KG1 (cell line): Measurements from ENCODE around the gene CNNM3.
"Not testable (repeated sequence)": the region's sequence is repeated elsewhere in the genome, so short reads cannot be mapped to it uniquely, and the experiment has no call there.

Experiments used
- DNase-seq: peaks from one replicate; lab custom pipeline; 2025; lab: John Stamatoyannopoulos, UW

The CNNM3 gene

DNA sequence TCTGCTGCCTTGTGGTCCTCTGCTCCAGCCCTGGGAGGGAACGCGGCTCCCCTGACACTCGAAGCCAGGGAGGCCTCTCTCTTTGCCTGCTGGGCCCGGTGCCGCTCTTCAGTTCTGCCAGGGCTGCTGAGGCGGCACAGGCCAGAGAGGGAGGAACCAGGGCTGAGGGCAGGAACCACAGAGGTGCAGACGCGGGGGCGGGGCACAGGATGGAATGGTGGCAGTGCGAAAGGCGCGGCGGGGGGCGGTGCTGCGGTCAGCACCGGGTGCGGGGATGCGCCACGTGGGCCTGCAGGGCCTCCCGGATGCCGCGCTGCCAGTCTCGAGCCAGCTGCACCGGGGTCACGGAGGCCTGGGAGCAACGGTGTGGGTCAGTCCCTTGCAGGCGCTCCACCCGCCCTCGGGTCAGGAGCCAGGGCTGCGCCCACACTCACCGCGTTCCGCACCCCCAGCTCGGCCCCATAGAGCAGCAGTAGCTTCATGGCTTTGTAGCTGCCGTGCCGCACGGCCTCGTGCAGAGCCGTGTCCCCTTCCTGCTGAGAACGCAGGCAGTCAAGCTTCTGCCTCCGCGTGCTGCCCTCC lies 23.3 kb downstream of the CNNM3 start:
- no peak for DNase-seq

DNA sequence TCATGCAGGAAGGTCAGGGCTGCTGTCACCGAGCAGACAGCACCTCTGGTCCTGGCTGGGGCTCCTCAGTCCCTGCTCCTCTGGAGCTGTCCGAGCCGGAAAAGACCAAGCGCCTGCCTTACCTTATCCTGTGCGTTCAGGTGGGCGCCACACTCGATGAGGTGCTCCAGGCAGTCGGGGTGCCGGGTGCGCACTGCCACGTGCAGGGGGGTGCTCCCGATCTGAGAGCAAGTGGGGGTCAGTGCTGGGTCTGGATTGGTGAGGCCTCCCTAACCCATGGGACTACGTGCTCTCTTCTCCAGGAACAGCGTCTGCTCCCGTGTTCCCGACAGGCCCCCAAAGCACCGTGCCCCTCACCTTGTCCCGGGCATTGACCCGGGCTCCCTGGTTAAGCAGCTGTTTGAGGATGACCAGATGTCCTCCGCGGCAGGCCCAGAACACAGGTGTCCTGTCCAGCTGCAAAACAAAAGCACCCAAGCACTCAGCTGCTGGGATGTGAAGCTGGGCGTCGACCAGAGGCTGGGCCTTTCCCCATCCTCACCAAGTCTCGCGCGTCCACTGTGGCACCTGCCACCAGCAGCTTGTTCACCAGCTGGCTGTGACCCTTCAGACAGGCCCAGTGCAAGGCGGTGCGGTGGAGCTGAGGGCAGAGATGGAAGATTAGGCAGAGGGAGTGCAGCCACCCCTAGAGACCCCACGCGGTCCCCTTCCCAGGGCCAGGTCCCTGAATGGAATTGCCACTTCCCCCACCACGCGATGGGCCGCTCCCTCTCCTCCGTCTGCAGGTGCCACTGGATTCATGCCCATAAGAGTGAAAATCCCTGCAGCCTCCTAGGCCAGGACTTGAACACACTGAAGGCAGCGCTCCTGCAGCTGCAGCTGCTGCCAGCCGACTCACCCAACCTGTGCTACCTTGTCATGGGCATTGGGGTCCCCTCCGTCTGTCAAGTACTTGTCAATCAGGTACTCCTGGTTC lies 24.1 kb downstream of the CNNM3 start:
- DNase-seq: no peak

DNA sequence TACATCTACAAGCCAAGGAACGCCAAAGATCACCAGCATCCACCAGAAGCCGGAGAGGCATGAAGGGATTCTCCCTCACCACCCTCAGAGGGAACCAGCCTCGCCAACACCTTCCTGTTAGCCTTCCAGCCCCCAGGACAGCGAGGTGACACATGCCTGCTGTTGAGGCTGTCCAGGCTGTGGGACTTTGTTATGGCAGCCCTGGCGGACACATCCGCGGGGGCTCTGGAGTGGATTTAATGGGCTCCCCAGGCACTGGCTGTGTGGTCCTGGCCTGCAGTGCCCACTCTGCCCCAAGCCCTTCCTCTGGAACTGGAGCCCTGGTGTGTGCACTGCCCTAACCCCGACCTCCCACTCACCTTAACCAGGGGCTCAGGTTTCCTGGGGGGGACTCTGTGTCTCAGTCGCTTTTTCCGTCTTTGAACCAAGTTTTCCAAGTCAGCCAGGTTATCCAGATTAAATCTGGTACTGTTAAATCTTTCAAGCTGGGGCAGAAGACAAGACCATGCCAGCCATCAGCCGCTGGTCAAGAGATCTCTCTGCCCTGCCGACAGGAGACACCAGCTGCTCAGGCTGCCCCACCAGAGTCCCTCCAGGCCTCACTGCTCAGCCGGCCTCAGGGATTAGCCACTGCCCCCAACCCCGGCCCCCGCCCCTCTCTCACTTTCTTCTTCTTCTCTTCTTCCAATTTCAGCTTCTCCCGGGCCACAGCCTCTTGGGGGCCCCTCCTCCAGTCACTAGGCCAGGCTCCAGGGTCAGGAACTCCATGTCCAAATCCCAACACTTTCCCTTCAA lies 25.8 kb downstream of the CNNM3 start:
- no peak for DNase-seq

DNA sequence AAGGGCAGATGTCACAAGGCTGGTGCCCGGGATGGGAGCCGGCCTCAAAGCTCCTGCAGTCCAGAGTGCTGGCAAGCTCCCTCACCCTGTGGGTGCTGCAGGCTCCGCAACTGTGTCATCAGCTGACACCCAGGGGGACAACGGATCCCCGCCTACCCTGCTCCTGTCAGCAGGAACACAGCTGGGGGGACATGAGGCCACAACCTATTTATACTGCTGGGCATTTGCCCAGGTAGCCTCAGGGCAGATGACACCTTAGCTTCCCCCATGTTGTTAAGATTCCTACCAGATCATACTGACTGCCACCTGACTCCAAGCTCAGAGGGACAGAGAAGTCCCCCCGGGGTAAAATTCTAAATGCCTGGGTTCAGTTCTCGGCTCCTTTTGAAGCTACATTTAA lies 26.5 kb downstream of the CNNM3 start:
- DNase-seq: no peak

DNA sequence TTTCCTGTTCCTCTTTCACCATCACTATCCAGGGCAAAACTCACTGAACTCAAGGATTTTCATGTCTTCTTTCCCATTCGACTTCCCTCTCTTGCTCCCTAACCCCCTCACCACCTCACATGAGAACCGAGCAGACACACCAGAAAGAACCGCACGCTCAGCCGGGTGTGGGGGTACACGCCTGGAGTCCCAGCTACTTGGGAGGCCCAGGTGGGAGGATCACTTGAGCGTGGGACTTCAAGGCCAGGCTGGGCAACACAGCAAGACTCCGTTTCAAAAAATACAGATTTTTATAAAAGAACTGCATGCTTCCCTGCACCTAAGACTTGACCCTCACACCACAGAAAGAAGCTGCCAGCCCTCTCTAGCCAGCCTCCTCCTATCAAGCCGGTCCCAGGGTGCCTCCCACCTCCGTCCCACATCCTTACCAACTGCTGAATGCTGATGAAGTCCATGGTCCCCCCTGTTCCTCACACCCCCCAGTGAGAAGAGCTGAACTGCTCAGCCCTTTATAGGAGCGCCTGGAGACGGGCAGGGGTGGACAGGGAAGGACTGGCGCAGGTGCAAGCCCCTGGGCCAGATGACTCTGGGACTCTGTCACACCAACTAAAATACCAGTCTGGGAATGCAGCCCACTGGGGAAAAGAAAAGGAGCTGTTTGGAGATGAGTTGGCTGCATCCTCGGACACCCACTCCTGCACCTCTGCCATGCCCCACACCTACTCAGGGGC lies 27.6 kb downstream of the CNNM3 start, which contains the start of gene ANKRD23:
Gene ANKRD23 (minus strand): TSS at position 484 of the 731 bp plus-strand sequence. CDS start 29 bp downstream, at position 455.
- no peak for DNase-seq

DNA sequence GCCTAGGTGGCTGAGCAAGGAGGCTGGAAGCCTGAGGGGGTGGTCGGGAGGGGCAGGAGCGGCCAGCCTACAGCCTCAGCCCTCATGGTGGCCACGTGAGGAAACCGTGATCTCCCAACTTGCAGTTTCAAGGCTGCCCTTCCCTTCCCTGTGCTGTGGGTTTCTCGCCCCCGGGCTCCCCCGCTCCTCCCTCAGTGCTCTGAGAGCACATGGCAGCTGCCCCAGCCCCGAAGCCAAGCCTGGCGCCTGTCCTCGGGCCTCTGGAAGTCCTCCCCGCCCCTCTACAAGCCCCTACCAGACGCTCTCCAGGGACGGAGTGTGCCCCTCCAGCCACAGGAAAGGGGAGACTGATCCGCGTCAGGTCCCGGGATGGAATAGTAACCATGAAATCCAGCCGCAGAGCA lies 28.3 kb downstream of the CNNM3 start:
- no peak for DNase-seq

DNA sequence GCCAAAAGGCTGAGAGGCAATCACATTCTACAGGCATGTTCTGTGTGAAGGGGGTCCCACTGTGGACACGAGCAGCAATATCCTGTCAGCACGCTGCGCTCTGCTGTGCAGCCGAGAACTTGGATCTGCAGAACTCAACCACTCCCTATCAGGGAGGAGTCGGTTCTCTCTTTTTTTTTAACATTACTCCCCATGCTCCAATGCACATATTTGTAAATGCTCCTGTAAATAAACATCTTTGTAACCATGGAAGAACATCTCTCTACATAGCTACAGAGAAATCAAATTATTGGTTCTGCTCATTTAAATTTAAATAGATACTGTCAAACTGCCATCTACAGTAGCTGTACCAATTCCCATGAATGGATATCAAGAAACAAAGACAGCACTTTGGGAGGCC lies 30.8 kb downstream of the CNNM3 start:
- no peak for DNase-seq

DNA sequence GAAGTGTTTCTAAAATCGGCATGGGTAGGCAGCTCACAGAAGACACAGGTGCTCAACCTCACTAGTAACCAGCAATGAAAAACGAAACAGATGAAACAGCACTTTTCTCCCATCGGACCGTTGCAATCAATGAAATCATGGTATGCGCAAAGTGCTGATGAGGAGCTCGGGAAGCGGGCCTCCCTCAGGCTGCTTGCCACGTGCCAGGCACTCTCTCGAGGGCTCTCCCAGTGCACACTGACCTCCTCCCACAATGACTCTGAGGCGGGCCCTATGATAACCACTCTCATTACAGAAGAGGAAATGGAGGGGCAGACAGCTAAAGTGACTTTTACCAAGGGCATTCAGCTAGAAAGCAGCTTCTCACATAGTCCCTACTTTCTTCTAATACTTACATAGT lies 31.5 kb downstream of the CNNM3 start:
- DNase-seq: no peak

DNA sequence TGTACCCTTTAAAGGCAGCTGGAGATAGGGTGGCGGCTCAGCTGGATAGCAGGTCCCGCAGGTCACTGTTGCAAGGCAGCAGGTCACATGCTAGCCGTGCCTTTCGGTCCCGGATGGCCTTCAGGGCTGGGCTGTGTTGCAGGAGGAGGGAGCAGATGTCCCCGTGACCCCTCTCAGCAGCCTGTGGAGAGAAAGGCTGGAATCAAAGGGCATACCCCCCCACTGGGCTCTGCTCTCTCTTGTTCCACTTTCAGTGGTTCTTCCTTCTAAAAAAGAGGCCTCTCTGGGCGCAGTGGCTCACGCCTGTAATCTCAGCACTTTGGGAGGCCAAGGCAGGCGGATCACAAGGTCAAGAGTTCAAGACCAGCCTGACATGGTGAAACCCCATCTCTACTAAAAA lies 32.2 kb downstream of the CNNM3 start:
- no peak for DNase-seq

DNA sequence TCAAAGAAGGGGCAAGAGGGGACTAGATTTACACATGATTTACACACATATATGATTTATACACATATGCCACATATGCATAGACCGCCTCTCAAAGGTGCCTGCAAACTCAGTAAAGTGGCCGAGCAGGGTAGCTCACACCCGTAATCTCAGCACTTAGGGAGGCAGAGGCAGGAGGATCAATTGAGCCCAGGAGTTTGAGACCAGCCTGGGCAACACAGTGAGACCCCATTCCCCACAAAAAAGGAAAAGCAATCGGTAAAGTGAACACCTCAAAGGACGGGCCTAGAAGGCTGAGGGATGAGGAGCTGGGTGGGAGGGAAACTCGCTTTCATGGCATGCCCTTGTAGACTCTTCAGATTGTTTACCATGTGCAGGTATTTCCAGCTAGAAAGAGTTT lies 36.6 kb downstream of the CNNM3 start:
- DNase-seq: no peak

DNA sequence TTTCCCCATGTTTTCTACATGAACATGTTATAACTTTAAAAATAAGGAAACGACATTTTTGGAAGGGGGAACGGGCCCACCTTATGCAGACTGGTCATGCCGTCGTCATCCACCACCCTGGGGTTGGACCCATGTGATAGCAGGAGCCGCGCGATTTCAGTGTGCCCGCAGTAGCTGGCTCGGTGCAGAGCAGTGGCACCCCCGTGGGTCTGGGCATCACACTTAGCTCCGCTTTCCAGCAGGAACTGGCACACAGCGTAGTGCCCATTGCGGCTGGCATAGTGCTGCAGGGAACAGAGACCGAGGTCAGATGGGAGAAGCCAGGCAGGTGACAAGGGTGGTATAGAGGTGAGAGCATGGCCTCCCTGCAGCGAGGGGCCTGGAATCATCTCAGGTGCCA lies 37.3 kb downstream of the CNNM3 start:
- DNase-seq: no peak

DNA sequence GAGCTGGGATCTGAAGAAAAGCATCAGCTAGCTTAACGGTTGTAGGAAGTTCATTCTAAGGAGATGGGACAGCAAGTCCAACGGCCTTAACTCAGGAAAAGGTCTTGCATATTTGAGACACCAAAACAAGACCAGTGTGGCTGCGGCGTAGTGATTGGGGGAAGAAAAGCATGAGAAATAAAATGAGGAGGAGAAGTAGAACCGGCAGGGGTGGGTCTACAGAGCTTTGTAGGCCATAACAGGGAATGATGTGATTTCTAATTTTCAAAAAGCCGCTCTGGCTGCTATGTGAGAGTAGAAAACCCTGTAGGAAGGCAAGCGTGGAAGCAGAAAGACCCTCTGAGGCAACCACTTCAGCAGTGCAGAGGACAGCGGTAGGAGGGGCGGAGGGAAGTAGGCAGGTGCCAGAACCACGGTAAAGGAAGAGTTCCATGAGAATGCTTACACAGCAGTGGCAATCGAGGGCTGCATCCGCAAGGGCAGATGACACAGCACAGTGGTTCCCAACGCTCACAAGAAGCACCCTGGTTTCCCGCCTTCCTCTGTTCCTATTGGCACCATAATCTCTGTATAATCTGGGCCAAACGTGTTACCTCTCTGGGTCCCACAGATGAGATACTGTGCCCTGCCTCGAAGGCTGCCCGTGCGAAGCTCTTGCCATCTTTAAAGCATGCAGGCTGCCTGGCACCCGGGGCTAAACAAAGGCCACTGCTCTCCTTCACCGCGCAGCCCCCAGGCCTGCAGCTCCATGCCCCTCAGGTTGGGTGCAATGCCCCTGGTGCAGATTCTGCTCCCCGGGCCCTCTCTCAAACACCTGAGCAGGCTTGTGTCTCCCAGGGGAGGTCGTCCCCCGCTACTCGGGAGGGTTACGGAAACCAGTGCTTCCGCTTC lies 41.0 kb downstream of the CNNM3 start:
- DNase-seq: peak; percentile 37

DNA sequence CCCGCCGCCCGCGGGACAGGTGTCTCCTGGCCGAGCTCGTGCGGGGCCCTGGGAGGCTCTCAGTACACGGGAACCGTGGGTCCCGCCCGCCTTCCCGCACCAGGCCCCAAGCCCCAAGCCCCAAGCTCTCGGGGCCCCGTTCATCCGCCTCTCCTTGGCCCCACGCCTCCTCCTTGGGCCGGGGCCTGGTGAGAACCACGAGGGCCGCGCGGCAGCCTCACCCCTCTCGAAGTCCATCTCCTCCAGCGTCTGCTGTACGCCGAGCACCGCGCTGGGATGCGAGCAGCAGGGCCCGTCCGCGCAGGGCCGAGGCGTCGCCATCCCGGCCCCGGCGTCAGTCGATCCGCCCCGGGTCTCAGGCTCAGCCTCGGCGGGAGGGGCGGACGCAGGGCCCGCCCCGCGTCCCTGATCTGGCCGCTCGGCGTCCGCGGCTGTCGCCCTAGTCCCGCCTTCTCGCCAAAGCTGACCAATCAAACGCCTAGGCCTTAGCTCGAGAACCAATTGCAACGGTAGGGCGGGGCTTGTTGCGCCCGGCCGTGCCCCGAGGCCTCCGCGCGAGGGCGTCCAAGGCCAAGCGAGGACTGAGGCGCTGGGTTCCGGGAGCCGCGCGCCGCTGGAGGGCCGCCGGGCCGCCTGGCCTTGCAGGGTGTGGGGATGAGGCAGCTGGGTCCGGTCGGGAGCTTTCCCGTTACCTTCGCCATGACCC lies 41.8 kb downstream of the CNNM3 start, which contains the start of gene ANKRD39:
Gene ANKRD39 (minus strand): TSS at position 350 of the 706 bp plus-strand sequence. CDS start 29 bp downstream, at position 321.
- peak; percentile 98 for DNase-seq

DNA sequence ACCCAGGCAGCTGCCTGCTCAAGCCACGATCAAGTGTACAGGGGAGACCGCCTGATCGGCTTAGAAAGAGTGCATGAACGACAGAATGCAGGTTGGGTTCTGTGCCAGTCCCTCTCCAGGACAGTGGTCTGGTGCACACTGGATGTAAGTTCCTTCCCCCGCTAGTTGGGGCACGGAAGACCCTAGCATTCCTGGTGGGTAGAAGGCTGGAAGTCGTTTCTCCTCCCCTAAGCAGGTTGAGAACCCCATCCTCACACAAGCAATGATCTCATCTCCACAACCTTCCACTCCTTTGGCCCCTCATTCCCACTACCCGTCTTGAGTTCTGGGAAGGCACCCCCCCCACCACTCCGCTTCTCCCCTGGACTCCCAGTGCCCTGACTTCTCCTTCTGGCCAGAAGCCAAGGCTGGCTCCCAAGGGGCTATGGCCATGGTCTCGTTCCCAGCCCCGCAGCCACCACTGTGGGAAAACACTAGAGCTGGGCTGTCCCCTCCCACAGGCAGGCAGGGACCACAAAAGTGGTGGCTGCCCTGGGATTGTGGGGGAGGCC lies 43.1 kb downstream of the CNNM3 start:
- DNase-seq: no peak

DNA sequence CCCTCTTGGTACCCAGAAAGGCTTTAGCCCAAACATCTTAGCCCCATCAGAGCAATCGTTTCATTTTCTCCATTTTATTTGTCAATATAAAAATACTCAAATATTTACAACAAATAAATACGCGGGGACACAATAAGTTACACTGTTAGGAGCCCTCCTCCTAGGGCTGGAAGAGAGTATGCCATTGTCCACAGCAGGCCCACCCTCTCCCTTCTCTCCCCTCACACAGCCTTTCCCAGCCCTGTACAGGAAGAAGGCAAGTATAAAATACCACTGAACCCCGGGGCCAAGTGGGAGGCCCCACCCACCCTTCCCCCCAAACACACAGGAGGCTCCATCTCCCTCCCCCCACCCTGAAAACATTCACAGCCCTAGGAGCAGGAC lies 43.6 kb downstream of the CNNM3 start:
- DNase-seq: no peak

DNA sequence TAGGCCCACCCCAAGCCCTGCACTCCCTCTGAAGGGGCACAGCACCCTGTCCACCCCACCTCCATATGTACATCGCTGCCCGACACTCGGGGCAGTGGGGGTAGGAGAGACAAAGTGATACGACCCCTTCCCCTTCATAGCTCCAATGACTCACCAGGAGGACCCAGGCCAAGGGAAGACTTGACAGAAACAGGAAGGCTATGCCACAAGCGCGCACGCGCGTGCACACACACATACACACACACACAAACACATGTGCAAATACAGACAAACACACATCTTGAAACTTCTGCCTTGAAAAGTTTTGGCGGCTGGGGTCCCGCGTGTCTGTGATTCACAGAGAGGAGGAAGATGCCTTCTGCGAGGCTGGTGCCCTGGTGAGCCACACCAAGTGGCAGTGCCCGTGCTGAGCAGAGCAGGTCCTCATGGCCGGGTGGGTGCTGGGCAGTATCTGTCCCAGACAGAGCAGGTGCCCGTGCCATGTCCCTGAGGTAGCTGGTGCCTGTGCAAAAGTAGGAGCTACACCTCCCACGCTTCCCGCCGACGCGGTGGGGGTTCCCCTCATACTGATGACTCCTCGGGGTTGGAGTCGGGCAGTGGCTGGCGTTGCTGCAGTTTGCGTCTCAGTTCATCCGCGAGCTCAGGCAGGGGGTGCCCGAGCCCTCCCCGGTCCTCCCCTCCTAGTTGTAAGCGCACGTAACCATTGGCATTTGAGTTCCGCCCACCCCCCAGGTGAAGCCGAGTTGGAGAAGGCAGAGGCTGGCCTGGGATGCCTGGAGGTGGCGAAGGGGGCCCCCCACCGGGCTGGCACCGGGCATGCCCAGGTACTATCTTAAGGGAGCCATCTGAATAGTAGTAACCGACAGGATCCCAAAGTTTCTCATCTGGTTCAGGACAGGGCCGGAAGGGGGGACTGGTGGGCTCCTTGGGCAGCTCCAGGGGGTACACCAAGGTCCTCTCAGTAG lies 44.3 kb downstream of the CNNM3 start:
- no peak for DNase-seq

DNA sequence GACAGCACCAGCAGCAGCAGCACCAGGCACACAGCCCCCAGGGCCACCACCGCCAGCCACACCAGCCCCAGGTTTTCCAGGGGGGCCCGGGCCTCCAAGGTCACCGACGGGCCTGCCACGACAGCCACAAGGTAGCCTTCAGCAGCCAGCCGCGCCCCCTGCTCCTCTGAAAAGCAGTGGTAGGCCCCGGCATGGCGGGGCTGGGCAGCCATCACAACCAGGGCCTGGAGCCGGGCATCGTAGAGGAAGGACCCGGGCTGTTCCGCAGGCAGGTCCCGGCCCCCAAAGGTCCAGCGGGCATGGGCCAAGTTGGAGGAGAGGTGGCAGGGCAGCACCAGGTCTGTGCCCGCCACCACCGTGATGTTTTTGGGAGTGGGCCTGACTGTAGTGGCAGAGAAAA lies 45.0 kb downstream of the CNNM3 start:
- no peak for DNase-seq

DNA sequence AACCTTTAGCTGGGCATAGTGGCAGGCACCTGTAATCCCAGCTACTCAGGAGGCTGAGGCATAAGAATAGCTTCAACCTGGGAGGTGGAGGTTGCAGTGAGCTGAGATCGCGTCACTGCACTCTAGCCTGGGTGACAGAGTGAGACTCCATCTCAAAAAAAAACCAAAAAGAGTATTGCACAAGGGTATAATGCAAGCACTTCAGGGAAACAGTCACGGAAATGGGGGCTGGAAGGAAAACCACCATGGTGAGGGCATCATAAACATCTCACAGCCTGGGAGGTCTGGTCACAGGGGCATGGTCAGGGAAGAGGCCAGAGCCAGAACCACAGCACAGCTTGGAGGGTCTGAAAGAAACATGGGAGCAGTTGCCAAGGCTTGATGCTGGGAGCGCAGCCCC lies 47.0 kb downstream of the CNNM3 start:
- DNase-seq: not testable (repeated sequence)
